Erythroblast (primary cell): ENCODE data around the gene SNX7.

Experiments
- DNase-seq, 2 experiments: peaks; one replicate each; lab custom pipeline; 2025; lab: John Stamatoyannopoulos, UW
- GATA1 ChIP-seq: IDR thresholded peaks from 2 replicates; pipeline ENCODE4 v1.6.1; 2011; ENCODE audit warnings: low read depth, mild to moderate bottlenecking, control low read depth, low read length, moderate library complexity
- POLR2A ChIP-seq: IDR thresholded peaks from 2 replicates; pipeline ENCODE4 v1.6.1; 2011; ENCODE audit warnings: mild to moderate bottlenecking, low read length

The SNX7 gene

GRCh38 chr1:98763488-98764150 is 102.1 kb downstream of the SNX7 start:
- TF ChIP-seq POLR2A, result no peak
- no peak for TF ChIP-seq GATA1
- no peak for DNase-seq

- no peak for TF ChIP-seq POLR2A
- TF ChIP-seq GATA1, result no peak
- DNase-seq, result no peak
Observed at GRCh38 chr1:98764485-98764884, 103.0 kb downstream of the SNX7 start.

- no peak for DNase-seq
- TF ChIP-seq GATA1 (no peak), POLR2A (no peak)
Observed at GRCh38 chr1:98766255-98766654, 104.7 kb downstream of the SNX7 start.

GRCh38 chr1:98769162-98769561 is 107.6 kb downstream of the SNX7 start:
- TF ChIP-seq POLR2A (no peak), GATA1 (no peak)
- DNase-seq, result no peak

- DNase-seq, result no peak
- no peak for TF ChIP-seq POLR2A
- no peak for TF ChIP-seq GATA1
Observed at GRCh38 chr1:98781906-98782305, 120.4 kb downstream of the SNX7 start.

GRCh38 chr1:98783821-98784220 is 122.3 kb downstream of the SNX7 start:
- no peak for DNase-seq
- TF ChIP-seq GATA1, result no peak

- TF ChIP-seq POLR2A, result no peak
- no peak for TF ChIP-seq GATA1
- no peak for DNase-seq
Observed at GRCh38 chr1:98791498-98791897, 130.0 kb downstream of the SNX7 start.

GRCh38 chr1:98792123-98792522 is 130.6 kb downstream of the SNX7 start:
- no peak for TF ChIP-seq POLR2A
- TF ChIP-seq GATA1, result no peak
- no peak for DNase-seq

- no peak for DNase-seq
- TF ChIP-seq POLR2A (no peak), GATA1 (no peak)
Observed at GRCh38 chr1:98793136-98793535, 131.6 kb downstream of the SNX7 start.

GRCh38 chr1:98794196-98794886 is 132.8 kb downstream of the SNX7 start:
- no peak for TF ChIP-seq GATA1
- no peak for TF ChIP-seq POLR2A
- DNase-seq, result peak; percentile 14 to 46

GRCh38 chr1:98796049-98796448 is 134.5 kb downstream of the SNX7 start:
- no peak for DNase-seq
- TF ChIP-seq POLR2A (no peak), GATA1 (no peak)

GRCh38 chr1:98797506-98797905 is 136.0 kb downstream of the SNX7 start:
- no peak for DNase-seq
- TF ChIP-seq GATA1 (no peak), POLR2A (no peak)
